ENCODE data around the gene NPY2R. TPM values are rescaled to one million over a fixed set of nuclear protein-coding genes. Genes with fewer than 3 reads are reported as not detected.
A peak's percentile ranks its signal among the peaks of the same experiment; 100 is the strongest.

NPY2R gene
- not detected for total RNA-seq (2013)
- not detected for polyA plus RNA-seq
- under 0.01 TPM in 1 of 2 replicates, not detected in the other for polyA minus RNA-seq
- total RNA-seq, result 0 to 0.69 (median 0) reads per million in 11 experiments

DNA sequence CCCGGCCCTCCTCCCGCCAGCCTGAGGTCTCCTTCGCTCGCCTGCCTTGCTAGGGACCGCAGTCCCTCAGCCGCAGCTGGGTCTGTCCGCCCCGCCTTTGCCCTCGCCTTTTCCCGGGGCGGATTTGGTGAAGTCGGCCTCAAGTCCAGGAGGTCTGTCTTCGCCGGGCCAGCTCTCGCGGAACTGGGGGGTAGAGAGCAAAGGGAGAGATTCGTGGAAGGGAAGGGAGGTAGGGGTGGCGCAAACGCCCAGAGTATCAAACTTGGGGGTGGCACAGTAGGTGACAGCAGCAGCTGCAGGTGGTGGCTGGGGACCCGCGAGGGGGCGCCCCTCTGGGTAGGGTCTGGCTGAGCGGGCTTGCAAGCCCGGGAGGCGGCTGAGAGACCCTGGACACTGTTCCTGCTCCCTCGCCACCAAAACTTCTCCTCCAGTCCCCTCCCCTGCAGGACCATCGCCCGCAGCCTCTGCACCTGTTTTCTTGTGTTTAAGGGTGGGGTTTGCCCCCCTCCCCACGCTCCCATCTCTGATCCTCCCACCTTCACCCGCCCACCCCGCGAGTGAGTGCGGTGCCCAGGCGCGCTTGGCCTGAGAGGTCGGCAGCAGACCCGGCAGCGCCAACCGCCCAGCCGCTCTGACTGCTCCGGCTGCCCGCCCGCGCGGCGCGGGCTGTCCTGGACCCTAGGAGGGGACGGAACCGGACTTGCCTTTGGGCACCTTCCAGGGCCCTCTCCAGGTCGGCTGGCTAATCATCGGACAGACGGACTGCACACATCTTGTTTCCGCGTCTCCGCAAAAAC is at the start of gene NPY2R:
TSS of gene NPY2R (plus strand) at position 379 of the 797 bp plus-strand sequence. CDS start 5,304 bp downstream, outside the sequence.
- Histone ChIP-seq H3K4me3 (replicated peaks in 1 of 3; ENCODE audit: low read depth in 2 of 3, low read length in 3 of 3) (no peak within 1 kb of the TSS), H4K20me1 (ENCODE audit: insufficient read depth, low read length) (no peaks in the 10 kb centered on the region), H3K9me3 (replicated peaks in 1 of 2; ENCODE audit: control insufficient read depth in 1 of 2, insufficient read depth in 1 of 2, low read length in 2 of 2) (peaks cover 0 to 21% of the 10 kb centered on the region in 2 donors), H3K4me1 (ENCODE audit: control insufficient read depth in 1 of 2, insufficient read depth in 2 of 2, low read length in 2 of 2) (no peaks in the 10 kb centered on the region), H3K9ac (ENCODE audit: insufficient read depth, low read length, poor library complexity, severe bottlenecking) (no peak within 1 kb of the TSS), H3K27ac (ENCODE audit: low read depth in 1 of 2, low read length in 2 of 2) (no peak within 1 kb of the TSS), H3K79me2 (ENCODE audit: insufficient read depth, low read length) (no peaks in the 10 kb centered on the region), H2AFZ (ENCODE audit: insufficient read depth, low read depth, low read length, poor library complexity, severe bottlenecking) (no peak within 1 kb of the TSS), H3K36me3 (replicated peaks in 1 of 2; ENCODE audit: control insufficient read depth in 1 of 2, insufficient read depth in 2 of 2, low read length in 2 of 2) (no peaks in the 10 kb centered on the region), H3K27me3 (ENCODE audit: control insufficient read depth in 2 of 2, insufficient read depth in 2 of 2, low read length in 2 of 2) (peaks cover 22 to 31% of the 10 kb centered on the region in 2 donors), H3K4me2 (replicated peaks; ENCODE audit: extremely low read depth, low read length, poor library complexity, severe bottlenecking) (no peak within 1 kb of the TSS)
- Mint-ChIP-seq H3K9me3 (peaks cover 0 to 19% (median 7%) of the 10 kb centered on the region in 7 donors), H3K36me3 (no peaks in the 10 kb centered on the region), H3K27me3 (ENCODE audit: low read depth in 3 of 3) (peaks cover 30 to 36% (median 34%) of the 10 kb centered on the region in 3 donors), H3K4me1 (no peaks in the 10 kb centered on the region), H3K27ac (peak within 1 kb of the TSS in 1 of 7 donors; percentile 11), H3K4me3 (peak within 1 kb of the TSS in 1 of 2 donors; percentile 69)
- DNase-seq, result no peak
- intact Hi-C loops (cut with micrococcal nuclease), result no loop called here
- no peak for TF ChIP-seq CTCF (IDR thresholded peaks at IDR 0.05)
- 3% methylated on average over 45 of the region's 55 CpGs for WGBS (ENCODE audit: insufficient coverage)

DNA sequence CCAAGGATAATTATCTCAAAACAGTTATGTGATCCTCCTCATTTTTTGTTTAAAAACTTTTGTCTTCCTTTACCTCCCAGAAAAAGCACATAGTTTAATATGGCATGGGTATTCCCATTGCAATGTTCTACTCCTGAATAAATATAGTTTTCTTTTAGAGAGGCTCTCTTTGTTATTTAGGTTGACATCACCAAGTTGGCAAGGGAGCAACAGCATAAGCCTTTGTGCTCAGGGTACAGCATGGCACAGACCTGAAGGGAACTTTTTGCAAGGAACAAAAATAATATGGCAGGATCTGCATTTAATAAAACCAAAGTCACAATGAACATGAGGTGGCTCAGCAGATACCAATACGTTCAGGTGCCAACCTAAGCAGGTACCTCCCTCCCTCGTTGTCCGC is 47.1 kb upstream of the NPY2R start:
- no peak overlapping the region for H3K4me2 ChIP-seq (replicated peaks; ENCODE audit: extremely low read depth, low read length, poor library complexity, severe bottlenecking)
- intact Hi-C loops (cut with micrococcal nuclease), result no loop called here
- no peak for DNase-seq
- no peak overlapping the region for H3K4me3 ChIP-seq (replicated peaks in 1 of 3; ENCODE audit: low read depth in 2 of 3, low read length in 3 of 3)
- H3K9ac ChIP-seq (ENCODE audit: insufficient read depth, low read length, poor library complexity, severe bottlenecking), result no peak overlapping the region
- no peaks in the 10 kb centered on the region for H3K27me3 ChIP-seq (ENCODE audit: control insufficient read depth in 2 of 2, insufficient read depth in 2 of 2, low read length in 2 of 2)
- H3K27ac ChIP-seq (ENCODE audit: low read depth in 1 of 2, low read length in 2 of 2), result no peak overlapping the region
- no peaks in the 10 kb centered on the region for H3K79me2 ChIP-seq (ENCODE audit: insufficient read depth, low read length)
- no peaks in the 10 kb centered on the region for H4K20me1 ChIP-seq (ENCODE audit: insufficient read depth, low read length)
- Mint-ChIP-seq H3K27me3 (ENCODE audit: low read depth in 3 of 3) (no peaks in the 10 kb centered on the region), H3K9me3 (peaks cover 0 to 2% (median 0%) of the 10 kb centered on the region in 7 donors), H3K27ac (no peak overlapping the region), H3K4me1 (no peaks in the 10 kb centered on the region), H3K36me3 (no peaks in the 10 kb centered on the region), H3K4me3 (no peak overlapping the region)
- H3K36me3 ChIP-seq (replicated peaks in 1 of 2; ENCODE audit: control insufficient read depth in 1 of 2, insufficient read depth in 2 of 2, low read length in 2 of 2), result no peaks in the 10 kb centered on the region
- WGBS (ENCODE audit: insufficient coverage), result no CpG with 5 or more reads among the region's 3 CpGs
- no peak for TF ChIP-seq CTCF (IDR thresholded peaks at IDR 0.05)
- H3K4me1 ChIP-seq (ENCODE audit: control insufficient read depth in 1 of 2, insufficient read depth in 2 of 2, low read length in 2 of 2), result no peaks in the 10 kb centered on the region
- H3K9me3 ChIP-seq (replicated peaks in 1 of 2; ENCODE audit: control insufficient read depth in 1 of 2, insufficient read depth in 1 of 2, low read length in 2 of 2), result no peaks in the 10 kb centered on the region
- H2AFZ ChIP-seq (ENCODE audit: insufficient read depth, low read depth, low read length, poor library complexity, severe bottlenecking), result no peak overlapping the region

All from CD14-positive monocyte (primary cell).